GM18520 (cell line): ENCODE measurements around the gene ZSCAN5B.
"Not testable (repeated sequence)": the region's sequence is repeated elsewhere in the genome, so short reads cannot be mapped to it uniquely, and the experiment has no call there.

Experiments used
- ATAC-seq: cut with Tn5 transposase; IDR thresholded peaks from one replicate; pipeline ENCODE4 v1.9.1; 2021; ENCODE audit not compliant: unreplicated experiment

Gene ZSCAN5B, protein sequence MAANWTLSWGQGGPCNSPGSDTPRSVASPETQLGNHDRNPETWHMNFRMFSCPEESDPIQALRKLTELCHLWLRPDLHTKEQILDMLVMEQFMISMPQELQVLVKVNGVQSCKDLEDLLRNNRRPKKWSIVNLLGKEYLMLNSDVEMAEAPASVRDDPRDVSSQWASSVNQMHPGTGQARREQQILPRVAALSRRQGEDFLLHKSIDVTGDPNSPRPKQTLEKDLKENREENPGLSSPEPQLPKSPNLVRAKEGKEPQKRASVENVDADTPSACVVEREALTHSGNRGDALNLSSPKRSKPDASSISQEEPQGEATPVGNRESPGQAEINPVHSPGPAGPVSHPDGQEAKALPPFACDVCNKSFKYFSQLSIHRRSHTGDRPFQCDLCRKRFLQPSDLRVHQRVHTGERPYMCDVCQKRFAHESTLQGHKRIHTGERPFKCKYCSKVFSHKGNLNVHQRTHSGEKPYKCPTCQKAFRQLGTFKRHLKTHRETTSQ

DNA sequence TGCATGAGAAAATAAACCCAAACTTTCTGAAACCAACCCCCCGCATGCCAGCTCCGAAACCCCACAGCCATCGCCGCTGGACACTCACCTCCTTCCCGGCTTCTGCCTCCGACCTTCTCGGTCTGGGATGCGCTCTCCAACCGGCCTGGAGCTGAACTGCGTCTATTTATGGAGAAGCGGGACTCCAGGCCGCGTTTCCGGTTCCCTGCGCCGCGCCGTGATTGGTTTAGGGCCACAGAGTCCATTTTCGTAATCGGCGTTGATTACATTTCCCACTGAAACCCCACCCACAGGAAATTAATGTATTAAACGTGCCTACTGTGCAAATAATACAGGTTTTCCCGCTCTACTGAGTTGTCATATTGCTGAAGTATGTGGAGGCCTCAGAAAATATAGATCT is at the start of gene ZSCAN5B:
Gene ZSCAN5B (minus strand): TSS at position 138 of the 400 bp plus-strand sequence. CDS start 4,731 bp downstream, outside the sequence.
- not testable (repeated sequence) for ATAC-seq

DNA sequence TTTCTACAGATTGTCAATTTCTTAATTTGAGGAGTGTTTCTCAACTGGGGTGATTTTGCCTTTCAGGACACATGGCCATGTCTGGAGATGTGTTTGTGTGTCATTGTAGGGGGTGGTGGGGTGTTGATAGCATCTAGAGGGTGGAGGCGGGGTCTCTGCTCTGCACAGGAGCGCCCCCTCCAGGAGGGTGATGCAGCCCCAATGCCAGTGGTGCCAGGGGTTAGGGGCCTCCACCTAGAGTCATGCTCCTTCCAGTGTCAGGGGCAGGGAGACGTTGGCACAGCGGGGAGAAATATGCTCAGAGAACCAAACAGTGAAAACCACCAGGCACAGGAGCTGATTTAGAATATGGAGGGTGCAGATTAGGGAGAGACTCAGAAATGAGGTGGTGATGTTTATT is 48.2 kb upstream of the ZSCAN5B start:
- not testable (repeated sequence) for ATAC-seq

- ATAC-seq, result no peak
Observed at GRCh38 chr19:56245121-56245740, 47.6 kb upstream of the ZSCAN5B start.

GRCh38 chr19:56223481-56223880 is 25.9 kb upstream of the ZSCAN5B start:
- no peak for ATAC-seq

GRCh38 chr19:56222901-56223300 is 25.3 kb upstream of the ZSCAN5B start:
- ATAC-seq, result no peak

DNA sequence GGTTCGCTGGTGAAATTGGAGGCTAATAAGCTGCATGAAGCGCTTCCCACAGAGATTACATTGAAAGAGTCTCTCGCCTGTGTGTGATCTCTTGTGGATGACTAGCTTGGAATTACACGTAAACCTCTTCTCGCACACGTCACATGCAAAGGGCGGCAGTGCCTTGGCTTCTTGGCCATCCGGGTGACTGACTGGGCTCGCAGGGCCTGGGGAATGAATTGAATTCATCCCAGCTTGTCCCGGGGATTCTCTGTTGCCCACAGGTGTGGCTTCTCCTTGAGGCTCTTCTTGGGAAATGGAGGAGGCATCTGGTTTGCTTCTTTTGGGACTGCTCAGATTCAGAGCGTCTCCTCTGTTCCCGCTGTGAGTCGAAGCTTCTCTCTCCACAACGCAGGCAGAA is 24.3 kb upstream of the ZSCAN5B start:
- ATAC-seq, result no peak

DNA sequence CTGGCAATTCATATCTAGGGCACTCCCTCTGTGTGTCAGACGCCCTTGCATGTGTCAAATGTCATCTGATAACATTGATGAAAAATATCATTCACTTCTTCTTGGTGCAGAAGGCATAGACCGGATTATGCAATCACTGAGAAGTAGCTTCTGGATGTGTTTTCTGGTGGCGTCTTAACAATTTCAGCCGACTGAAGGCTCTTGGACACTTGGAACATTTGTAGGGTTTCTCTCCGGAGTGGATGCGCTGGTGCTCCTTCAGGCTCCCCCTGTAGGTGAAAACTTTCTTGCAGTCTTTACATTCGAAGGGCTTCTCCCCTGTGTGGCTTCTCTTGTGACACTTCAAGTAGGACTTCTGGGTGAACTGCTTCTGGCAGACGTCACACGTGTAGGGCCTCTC is 23.9 kb upstream of the ZSCAN5B start:
- not testable (repeated sequence) for ATAC-seq

GRCh38 chr19:56218961-56219360 is 21.4 kb upstream of the ZSCAN5B start:
- ATAC-seq, result no peak

DNA sequence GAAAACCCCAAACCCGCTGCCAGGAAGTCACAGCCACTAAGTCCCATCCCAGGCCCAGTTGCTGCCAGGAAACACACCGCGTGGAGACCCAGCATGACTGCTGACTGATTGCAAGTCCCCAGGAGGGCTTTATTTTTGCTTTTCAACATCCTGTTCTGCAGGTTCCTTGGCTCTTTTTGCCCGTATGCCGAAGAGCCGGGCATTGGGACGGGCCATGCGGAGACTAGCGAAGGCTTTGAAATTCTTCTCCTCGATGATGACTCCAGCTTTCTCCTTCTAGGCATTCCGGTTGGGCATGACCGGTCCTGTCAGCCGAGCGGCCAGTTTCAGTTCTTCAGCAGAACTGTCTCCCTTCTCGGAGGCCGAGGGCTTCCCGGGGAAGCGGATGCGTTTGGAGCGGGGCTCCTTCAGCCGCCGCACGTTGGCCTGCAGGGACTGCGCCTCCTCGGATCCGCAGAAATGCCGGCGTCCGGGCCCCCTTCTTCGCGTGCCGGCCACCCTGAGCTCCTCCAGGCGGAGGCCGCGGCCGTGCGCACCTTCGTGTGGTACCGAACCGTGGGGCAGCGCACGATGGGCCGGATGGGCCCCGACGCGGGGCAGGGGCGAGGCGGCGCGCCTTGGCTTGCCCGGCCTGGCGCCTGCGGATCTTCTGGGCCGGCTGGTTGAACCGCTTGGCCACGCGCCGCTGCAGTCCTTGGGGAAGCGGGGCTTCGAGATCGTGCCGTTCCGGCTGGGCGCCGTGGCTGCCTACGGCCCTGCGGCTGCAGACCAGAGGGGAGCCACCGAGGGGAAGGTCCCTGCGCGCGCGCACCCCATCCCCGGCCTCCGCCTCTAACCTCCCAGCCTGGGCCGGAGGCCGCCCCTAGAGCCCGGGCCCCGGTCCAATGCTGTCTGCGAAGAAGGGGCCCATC is 19.7 kb upstream of the ZSCAN5B start:
- ATAC-seq, result no peak

- ATAC-seq, result no peak
Observed at GRCh38 chr19:56211718-56212117, 14.1 kb upstream of the ZSCAN5B start.

- not testable (repeated sequence) for ATAC-seq
Observed at GRCh38 chr19:56210036-56210435, 12.5 kb upstream of the ZSCAN5B start.

GRCh38 chr19:56209091-56209490 is 11.5 kb upstream of the ZSCAN5B start:
- ATAC-seq, result no peak

GRCh38 chr19:56207581-56207980 is 10.0 kb upstream of the ZSCAN5B start:
- ATAC-seq, result not testable (repeated sequence)

GRCh38 chr19:56201973-56202372 is 4.4 kb upstream of the ZSCAN5B start, which contains the start of gene ZSCAN5C:
ZSCAN5C (plus strand) TSS chr19:56202273; CDS start chr19:56205914, 3,641 bp downstream.
- ATAC-seq, result no peak

- ATAC-seq, result no peak
Observed at GRCh38 chr19:56199687-56200086, 2.1 kb upstream of the ZSCAN5B start.

DNA sequence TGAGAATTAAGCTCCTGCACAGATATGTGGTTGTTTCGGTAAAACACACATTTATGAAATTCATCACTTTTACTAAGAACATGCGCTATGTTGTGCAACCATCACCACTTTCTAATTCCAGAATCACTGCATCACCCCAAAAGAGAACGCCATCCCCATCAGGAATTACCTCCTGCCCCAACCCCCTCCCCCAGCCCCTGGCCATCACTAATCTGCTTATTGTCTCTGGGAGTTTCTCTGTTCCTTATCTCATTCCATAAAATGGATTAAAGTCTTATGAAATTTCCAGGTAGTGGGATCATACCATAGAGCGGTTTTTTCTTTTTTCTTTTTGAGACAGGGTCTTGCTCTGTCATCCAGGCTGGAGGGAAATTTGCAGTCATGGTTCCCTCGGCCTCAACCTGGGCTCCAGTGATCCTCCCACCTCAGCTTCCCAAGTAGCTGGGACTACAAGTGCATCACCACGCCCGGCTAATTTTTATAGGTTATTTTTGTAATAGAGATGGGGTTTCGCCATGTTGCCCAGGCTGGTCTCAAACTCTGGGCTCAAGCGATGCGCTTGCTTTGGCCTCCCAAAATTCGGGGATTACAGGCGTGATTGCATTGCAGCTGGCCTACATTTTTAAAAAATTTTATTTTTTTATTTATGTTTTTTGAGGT is 3.5 kb downstream of the ZSCAN5B start:
- no peak for ATAC-seq

GRCh38 chr19:56191711-56192110 is 5.9 kb downstream of the ZSCAN5B start:
- no peak for ATAC-seq

- ATAC-seq, result no peak
Observed at GRCh38 chr19:56191115-56191514, 6.5 kb downstream of the ZSCAN5B start.

DNA sequence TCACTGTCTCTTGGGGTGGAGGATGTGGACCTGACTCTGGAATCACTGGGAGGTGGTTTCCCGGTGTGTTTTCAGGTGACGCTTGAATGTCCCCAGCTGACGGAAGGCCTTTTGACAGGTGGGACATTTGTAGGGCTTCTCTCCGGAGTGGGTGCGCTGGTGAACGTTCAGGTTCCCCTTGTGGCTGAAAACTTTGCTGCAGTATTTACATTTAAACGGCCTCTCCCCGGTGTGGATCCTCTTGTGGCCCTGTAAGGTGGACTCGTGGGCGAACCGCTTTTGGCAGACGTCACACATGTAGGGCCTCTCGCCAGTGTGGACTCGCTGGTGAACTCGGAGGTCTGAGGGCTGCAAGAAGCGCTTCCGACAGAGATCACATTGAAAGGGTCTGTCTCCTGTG is 7.8 kb downstream of the ZSCAN5B start:
- ATAC-seq, result no peak

DNA sequence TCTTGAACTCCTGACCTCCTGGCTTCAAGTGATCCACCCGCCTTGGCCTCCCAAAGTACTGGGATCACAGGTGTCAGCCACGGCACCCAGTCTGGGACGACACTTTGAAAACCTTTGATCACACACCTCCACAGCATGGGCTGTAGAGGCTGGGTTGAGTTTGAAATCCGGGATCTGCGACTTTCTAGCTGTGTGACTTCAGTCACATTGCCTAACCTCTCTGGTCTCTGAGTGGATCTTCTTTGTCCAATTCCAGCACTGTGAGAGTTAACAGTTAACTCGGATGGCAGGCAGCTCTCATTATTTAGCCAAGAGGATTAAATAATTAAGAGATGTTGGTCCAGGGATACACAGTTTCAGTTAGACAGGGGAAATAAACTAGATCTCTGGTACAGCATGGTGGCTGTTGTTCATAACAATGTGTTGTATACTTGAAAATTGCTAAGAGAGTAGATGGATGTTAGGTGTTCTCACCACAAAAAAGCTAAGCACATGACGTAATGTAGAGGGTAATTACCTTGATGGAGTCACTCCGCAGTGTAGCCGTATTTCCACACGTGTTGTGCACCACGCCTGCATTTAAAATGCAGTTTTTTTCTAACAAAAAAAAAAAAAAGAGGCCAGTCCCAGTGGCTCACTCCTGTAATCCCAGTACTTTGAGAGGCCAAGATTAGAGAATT is 19.9 kb downstream of the ZSCAN5B start:
- no peak for ATAC-seq
